ENCODE measurements around the gene TOMT.

Gene TOMT, protein sequence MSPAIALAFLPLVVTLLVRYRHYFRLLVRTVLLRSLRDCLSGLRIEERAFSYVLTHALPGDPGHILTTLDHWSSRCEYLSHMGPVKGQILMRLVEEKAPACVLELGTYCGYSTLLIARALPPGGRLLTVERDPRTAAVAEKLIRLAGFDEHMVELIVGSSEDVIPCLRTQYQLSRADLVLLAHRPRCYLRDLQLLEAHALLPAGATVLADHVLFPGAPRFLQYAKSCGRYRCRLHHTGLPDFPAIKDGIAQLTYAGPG

DNA sequence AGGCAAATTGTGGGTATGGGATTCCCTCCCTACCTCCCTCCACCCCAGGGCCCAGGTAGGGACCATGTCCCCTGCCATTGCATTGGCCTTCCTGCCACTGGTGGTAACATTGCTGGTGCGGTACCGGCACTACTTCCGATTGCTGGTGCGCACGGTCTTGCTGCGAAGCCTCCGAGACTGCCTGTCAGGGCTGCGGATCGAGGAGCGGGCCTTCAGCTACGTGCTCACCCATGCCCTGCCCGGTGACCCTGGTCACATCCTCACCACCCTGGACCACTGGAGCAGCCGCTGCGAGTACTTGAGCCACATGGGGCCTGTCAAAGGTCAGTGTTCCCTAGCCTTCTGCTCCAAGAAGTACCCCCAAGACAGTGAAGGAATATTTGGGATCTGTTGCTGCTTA, at the start of gene TOMT:
TOMT (plus strand) TSS at position 37 of the 400 bp plus-strand sequence; CDS start at position 65, 28 bp downstream.
- DNase-seq, result no peak

DNA sequence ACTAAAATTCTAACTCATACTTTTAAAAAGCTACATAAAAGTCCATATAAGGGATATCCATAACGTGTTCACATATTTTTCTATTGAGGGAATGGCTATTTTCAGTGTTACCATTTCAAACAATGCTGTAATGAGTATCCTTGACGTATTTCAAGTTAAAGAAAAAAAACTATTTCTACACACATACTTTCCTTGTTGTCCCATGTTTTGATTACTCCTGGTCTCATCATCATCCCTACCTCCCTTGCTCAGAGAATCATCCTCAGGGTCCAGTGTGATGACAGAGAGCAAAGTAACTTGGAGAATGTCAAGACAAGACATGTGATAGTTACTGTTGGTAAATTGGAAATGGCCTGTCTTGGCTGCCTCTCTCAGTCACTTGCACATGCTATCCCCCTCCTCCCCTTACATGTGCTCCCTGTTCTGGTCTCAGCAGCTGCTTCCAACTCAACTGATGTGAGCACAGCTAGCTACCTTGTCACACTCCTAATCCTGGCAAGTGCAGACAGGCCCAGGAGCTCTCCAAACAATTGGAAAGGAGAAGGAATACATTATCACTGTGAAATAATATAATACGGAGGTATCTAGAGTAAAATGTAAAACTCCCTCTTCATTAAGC, 47.2 kb upstream of the TOMT start:
- DNase-seq, result peak; percentile 48

DNA sequence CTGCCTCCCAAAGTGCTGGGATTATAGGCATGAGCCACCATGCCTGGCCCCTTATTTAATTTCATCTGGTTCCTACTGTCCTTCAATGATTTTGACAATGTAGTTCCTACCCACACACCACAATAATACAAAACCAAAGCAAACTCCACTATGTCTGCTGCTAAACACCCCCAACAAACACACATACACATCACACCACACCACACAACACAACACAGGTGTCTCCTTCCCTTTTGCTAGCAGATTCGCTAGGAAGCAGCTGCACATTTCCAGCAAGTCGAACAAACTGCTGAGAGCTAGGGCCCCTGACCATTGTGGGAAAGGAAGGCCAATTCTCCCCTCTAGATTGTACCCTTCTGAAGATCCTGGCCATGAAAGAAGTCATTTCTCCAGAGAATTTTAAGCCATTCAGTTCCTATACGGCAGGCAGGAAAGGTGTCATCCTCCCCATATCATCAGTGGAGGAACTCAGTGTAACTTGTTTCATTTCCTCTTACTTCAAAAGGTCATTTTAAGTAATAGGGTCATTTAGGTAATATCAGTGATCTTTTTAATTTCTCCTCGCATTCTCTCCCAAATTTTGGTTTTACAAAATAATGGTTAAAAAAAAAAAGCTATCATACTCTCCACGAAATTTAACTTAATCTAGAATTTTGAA, 43.9 kb upstream of the TOMT start:
- DNase-seq, result no peak

DNA sequence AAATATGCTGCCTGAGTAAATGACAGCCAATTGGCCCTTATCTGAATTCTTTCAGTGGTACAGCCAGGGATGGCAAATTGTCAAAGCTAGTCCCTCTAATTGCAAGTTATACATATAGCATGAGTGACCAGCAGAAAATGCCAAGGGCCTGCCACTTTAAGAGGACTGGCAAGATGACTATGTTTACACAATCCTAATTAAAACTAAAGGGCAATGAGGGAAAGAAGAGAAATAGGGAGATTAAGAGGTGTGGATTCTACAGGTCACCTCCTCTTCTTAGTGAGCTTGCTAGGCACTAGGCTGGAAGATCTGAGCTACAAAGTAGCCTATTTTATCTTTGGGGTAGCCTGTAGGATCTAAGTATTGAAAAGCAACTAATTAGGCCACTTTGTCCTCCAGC, 38.9 kb upstream of the TOMT start:
- DNase-seq, result no peak

DNA sequence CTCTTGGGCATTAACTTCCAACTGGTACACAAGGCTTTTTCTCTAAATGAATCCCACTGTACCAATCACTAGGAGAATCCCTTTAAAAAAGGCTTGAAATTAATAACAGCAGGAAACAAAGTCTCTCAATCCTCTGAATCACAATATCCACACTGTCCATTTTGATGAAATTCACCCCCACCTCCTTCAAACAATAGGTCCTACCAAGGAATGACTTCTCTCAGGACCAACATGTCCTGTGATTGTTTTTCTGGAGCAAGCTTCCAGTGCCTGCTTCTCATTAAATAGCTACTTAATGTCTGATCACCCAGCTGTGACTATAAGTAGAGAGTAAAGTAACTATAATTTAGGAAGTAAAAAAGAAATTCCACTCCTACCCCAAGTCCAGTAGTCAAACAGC, 38.5 kb upstream of the TOMT start:
- DNase-seq, result no peak

DNA sequence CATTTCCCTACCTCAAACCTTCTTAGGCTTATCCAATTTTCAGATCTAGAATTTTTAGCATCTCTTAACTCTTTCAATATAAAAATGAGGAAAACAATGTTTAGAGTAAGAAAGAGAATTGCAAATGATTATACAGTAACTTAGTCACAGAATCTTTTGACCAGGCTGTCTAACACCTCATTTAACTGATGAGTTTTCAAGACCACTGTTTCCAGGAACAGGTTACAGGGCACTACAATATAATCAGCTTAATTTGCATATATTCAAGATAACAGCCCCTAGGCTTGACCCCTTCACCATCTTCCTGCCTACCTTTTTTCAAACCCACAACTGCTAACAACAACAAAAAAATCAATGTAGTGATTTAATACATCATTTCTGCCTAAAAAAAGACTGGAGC, 38.0 kb upstream of the TOMT start:
- DNase-seq, result no peak

DNA sequence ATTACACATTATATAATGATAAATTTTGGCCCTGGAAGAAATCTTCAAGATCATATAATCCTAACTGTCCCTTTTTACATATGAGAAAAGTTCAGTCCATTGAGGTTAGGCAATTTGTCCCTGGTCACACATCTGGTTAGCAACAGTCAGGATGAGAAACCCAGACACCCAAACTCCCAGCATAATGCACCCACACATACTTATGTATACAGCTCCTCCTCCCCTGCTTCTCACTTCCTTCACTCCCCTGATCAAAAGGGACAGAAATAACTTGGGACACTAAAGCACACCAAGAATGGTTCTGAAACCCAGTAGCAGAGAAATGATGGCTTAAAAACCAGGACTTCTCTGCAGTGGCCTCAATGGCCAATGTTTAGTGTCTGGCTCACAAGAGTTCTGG, 36.5 kb upstream of the TOMT start:
- peak; percentile 29 for DNase-seq

DNA sequence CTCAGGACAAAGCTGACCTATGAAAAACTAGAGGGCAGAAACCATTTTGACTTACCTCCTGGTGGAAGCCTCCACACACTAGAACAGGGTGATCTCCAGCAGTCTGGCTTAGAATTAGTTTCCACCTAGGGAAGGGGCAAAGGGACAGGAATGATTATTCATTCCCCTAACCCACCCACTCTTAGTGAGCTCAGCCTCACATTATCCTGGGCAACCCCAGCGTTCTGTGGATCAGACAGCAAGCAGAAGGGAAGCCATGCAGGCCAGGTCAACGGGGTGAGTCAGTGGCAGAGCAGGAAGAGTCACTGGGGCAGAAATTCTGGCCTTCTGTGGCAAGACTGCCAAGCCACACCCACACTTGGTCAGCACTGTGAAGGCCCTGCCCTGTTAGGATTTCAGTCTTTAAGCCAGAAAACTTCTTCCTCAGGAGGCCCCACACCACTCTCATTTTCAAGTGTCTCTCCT, 35.9 kb upstream of the TOMT start:
- peak; percentile 89 for DNase-seq

DNA sequence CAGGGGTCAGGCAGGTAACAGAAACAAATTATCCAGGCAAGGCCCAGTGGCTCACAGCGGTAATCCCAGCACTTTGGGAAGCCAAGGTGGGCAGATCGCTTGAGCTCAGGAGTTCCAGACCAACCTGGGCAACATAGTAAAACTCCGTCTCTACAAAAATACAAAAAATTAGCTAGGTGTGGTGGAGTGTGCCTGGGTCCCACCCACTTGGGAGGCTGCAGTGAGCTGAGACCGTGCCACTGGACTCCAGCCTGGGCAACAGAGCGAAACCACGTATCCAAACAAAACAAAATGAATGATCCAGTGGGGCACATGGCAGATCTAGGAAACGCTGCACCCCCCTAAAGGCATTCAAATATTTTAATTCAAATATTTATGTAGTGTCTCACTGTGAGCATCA, 35.2 kb upstream of the TOMT start:
- no peak for DNase-seq

DNA sequence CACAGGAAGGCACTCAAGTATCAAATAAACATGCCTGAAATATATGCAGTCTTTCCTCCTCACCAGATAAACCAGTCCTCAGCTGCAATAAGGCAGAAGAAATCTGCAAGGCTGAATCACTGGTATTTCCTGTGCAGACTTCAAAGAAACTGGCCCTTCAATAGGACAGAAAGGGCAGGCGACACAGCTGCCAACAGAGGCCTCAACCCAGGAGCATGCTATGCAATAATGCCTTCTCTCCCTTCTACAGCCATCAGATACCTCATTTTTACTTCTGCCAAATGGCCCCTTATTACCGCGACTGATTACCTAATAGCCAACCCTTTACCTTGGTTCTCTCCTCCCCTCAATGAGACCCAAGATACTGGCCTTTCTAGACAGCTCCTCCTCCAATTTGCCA, 33.4 kb upstream of the TOMT start:
- DNase-seq, result peak; percentile 81

DNA sequence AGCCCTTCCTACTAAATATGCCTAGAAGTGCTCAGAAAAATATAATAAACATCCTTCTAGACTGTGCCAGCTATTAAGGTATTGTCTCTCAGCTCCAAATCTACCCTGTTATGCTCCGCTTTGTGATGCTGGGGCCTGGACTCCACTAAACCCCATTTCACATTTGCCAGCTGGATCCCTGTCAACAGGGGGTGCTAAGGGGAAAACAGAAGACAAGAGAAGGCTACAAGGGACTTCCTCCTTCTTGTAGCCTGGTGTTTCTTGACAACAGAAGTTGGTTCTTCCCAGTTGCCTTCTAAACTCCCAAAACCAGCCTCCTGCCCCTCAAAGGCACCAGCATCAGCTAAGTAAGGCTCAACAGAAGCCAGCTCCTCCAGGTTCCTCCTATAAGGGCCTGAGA, 30.6 kb upstream of the TOMT start:
- no peak for DNase-seq

DNA sequence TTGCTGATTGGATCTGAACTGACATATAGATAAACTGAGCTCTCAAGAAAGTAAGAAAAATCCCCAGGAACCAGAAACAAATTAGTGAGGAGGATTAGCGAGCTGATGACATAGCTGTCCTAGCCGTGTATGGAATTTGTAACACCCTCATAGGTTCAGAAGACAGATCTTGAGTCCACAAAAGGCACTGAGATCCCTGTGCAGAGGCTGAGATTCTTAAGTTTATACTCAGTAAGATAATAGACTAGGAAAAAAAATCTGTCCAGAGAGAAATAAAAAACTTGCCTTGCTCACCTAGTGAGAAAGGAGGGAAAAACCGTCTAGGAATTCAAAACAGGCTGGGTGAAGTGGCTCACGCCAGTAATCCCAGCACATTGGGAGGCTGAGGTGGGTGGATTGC, 30.0 kb upstream of the TOMT start:
- no peak for DNase-seq

DNA sequence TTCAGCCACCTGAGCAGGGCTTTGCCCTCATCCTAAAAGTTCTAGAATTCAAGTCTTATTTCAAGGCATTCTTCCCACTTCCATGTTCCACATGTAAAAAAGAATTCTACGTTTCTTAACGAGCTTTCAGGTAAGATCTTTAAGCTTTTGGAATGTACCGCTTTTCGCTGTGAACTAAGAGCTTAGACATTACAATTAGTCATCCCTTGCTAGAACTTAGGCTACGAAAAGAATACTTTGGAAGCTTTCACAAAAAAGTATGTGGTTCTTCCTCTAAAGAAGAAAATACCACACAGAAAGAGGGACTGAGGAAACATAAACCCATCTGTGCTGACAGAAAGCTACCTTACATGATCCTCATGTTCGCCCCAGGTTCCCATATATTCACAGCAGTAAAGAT, 27.2 kb upstream of the TOMT start:
- DNase-seq, result peak; percentile 27

DNA sequence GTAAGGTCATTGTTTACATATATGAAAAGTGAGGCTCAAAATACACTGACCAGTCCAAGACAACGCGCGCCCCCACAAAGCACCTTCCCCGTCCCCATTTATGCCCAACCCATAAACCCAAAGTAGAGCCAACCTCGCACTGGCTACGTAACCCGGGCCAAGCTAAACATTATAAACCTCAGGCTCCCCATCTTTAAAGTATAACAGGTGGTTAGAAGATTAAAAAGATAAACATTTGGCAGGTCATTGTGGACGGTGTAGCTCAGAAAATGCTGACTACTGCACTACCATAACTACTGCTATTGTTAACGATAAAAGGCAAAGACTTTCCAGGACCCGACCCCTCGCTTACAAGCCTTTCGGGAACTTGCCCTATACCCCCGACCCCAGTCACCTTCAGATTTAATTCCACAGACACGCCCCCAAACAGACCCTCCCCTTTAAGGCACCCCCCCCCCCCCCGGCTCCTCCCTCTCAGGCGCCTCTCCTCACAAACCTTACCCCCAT, 25.9 kb upstream of the TOMT start:
- no peak for DNase-seq

DNA sequence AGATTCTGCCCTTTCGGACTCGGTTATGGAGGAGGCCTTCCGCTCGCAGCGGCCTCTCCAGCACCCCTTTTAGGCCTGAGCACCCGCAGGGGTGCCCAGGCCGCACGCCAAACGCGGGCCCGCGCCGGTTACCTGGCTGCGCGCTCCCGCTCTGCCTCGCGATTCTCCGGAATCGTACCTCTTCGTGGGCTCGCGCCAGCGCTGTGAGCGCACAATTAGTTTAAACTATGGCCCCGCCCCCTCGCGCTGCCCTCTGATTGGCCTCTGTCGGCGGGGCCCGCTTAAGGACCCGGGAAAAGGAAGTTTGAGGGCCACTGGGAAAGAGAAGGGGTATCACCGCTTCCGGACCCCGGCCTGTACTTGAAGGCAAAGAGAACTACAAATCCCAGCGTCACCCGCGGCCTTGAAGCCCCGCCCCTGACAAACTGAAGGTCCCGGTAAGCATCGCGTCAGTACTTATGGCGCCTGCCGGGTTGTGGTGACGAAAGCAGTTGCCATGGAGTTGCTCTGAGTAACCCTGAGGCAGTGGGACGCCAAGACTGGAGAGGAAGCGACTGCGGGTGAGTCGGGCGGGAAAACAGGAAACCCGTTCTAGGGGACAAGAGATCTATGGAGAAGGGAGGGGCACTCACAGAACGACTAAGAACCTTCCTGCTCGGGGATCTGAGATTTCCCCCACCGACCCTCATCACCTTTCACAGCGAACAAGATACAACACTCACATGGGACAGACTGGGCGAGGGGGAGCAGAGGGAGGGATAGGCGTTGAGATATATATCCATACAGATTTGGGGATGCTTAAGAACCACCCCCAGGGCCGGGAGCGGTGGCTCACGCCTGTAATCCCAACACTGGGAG, 25.2 kb upstream of the TOMT start, which contains the start of the genes LRRC51 and NUMA1:
LRRC51 (plus strand) TSS at position 525 of the 858 bp plus-strand sequence. CDS start 8,234 bp downstream, outside the sequence.
NUMA1 (minus strand) TSS at position 217 of the 858 bp plus-strand sequence. CDS start 44,599 bp downstream, outside the sequence.
- peak; percentile 100 for DNase-seq

DNA sequence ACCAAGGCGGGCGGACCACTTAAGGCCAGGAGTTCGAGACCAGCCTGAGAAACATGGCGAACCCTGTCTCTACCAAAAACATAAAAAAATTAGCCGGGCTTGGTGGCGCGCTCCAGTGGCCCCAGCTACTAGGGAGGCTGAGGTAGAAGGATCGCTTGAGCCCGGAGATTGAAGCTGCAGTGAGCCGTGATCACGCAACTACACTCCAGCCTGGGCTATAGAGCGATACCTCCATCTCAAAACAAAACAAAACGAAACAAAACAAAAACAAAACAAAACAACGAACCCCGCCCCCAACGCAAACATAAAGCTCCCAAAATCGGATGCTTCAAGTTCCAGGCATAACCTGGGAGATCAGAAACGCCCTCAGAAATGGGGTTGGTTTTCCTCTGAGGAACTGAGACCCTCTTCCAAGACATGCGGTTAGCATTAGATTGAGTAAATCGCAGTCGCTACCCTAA, 24.5 kb upstream of the TOMT start:
- no peak for DNase-seq

DNA sequence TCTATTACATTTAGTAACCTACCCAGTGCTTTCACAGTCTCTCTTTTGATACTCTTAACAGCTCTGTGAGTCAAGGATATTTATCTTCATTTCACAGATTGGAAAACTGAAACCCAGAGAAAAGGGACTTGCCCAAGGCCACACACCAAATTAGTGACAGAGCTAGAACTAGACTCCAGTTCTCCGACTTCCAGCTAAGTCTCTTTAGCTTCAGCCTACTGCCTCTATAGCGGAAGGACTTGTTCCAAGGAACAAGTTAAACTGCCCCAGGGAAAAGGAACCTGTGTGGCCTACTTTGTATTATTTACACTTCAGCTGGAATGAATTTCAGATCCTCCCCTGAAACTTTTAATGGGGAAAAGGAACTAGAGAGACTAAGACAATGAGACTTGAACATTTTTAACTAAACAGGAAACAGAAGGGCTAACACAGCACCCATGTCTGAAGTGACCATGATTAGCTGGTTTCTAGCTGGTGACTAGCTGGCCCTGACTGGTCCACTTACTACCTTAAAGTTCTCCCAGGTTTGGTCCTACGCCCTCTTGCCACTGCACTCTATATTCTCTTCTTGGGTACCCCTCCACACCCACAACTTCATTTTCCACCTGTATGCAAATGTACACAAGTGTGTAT, 23.8 kb upstream of the TOMT start:
- DNase-seq, result no peak

DNA sequence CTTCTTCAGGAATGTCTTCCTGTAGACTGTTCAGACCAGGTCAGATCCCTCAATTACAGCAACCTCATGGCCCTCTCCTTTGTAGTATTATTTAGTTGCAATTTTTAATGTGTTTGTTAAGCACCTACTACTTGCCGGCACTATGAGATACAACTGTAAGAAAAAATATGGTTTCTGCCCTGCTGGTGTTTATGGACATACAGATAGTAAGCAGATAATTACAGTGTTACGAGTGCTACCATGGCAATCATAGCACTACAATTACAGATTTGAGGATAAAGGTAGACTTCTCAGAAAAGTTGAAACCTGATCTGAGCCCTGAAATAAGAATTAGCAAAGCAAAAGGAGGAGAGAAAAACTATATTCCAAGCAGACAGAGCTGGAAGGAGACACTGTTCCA, 22.3 kb upstream of the TOMT start:
- no peak for DNase-seq

DNA sequence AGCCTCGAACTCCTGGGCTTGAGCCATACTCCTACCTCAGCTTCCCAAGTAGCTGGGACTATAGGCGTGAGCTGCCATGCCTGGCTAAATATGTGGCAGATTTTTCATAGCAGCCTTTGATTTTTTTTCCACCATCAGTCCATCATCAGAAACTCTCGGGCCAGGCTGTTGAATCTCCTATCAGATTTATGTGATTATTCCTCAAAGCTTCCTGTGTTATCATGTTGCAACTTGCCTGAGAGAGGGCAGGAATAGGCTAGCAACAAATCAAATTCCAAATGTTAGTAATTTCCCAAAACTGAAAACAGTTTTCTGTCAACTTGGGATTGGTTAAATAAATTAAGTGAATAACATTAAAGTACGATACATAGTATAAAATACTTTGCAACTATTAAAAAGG, 21.6 kb upstream of the TOMT start:
- DNase-seq, result no peak

DNA sequence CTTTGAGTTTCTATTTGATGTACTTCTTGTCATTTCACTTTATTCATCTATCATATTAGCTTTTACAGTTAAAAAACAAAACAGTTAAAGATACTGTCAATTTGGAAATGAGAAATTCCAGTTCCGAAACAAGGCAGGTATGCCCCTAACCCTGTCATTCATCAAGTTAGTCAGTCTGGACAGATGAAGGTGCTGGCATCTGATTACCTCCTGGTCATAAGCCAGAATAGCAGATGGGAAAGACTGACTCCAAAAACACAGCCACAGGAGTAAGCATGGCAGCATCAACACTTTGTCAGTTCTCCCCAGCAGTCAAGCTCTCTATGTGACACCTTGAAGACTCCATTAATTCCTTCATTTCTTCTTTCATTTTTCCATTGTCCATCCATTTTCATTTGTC, 20.8 kb upstream of the TOMT start:
- no peak for DNase-seq

DNA sequence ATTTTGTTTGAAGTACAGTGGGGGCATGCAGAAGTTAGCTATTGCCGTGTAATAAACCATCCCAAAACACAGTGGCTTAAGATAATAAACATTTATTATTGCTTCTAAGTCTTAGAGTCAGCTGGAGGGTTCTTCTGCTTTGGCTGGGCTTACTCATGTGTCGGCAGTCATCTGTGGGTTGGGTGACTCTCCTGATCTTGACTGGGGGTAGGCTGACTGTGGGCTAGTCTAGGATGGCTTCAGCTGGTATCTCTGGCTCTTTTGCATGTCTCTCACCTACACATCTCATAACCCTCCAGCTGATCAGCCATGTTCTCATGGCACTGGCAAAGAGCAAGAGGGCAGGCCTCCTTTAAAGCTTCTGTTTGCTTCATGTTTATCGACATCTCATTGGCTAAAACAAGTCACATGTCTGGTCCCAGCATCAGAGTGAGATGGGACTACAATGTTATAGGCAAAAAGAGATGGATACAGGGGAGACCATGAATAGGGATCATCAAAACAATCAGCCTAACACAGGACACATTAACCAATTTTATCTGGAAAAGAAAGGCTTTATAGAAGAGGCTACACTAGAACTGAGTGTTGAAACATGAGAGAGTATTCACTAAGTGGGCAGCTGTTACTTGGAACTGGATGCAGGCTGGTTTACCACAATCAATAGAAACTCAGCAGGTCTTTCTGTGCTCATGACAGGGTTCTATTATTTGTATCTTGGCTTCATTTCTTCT, 19.9 kb upstream of the TOMT start:
- no peak for DNase-seq

Data from HCEC 1CT (cell line).